ENCODE data around the gene HSPA9.

HSPA9 gene

GRCh38 chr5:138595180-138595795, 20.1 kb upstream of the HSPA9 start:
- no peak for DNase-seq

DNA sequence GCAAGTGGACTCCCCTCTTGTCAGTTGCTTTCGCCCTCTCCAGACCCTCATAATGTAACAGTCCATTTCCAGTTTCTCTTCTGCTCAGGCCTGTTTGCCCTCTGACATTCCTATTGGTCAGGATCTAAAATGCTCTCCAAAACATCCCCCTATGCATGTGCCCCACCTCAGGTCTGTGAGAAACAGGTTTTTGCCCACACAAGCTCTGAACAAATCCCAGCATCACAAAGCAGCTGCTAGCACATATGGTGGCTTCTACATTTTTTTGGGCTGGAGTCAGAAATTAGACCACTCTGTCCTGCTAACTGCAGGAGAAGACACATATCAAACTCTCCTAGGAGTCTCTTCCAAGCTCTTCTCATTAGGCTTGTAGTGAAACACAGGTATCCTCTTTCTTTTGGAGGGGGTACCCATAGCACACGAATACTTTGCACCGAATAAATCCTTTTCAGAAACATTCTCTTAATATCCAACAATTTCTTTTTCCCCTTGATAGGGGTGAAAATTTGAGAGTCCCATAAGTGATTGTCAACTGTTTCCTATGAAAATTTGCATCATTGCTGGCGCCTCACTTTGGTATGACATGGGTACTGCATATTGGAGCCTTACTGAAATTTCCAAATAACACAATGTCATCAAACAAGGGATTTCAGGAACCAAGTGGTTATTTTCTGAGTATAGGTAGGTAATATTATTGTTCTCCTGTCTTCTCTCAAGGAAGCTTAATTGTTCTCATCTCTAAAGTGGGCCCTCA, 19.3 kb upstream of the HSPA9 start:
- no peak for DNase-seq

DNA sequence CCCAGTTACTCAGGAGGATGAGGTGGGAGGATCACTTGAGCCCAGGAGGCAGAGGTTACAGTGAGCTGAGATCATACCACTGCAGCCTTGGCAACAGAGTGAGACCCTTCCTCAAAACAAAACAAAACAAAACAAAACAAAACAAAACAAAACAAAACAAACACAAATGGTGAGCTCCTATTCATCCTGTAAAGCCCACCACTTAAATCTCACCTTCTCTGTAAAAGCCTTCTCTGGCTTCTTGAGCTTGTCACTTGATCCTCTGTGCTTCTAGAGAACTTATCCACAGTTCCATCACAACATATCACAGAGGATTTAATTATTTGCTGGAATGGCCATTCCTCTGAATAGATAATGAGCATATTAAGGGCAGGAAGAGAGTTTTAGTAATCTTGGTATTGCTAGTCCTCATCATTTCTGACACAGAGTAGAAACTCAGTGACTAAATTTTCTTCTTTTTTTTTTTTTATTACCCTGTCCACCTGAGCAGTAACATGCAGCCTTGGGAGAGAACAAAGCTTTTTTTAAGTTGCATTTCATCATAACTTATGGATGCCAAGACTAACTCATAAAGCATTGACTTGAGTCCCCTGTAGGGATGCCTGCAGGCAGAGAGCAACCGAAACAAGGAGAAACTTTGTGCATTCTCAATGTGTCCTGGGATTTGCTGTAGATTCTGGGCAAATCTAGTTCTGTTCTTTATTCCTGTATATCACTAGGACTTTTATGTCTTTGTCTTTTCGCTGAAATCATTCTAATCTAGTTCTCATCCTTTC, 13.0 kb upstream of the HSPA9 start:
- no peak for DNase-seq

DNA sequence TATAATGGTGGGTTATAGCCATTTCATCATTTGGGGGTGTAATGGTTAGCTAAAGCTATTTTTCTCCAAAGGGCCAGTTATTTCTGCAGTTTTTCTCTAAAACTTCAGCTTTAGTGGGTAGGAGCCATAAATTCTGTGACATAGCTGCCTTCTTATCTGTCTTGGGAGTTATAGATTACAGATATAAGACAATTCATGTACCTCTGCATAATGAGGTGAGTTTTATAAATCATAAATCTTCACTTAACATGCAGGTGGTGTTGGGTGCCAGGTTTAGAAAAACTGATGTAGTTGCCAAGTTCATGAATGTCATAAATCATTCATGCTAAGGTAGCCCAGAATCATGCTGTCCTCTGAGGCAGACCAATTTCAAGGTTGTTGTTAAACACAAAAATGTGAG, 10.0 kb upstream of the HSPA9 start:
- DNase-seq: no peak

DNA sequence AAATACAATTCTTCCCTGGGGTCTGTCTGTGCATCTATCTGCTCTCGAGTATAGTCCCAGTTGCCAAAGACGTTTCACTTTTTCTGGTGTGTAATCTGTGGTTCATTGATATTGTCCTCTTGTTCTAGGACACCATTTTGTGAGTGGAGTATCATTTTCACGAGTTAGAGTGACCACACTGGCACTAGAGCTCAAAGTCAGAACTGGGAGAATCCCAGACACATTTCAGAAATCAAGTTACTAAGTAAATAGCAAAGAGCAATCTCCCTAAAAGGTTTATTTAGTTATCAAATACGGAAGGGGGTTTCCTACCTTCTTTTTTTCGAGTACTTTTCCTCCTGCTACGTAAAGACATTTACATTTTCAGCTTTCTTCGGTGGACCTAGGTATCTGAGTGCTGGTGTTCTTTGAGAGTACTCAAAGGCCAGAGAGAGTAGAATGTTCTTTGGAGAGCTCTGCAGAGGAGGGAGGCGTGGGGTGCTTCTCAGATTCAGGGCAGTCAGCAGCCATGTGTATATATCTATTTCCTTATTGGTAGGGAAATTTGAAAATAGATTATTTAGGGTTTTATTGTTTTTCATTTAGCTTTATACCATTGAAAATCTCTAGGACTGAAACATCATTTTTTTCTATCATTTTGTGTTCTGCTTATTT, 8.9 kb upstream of the HSPA9 start:
- no peak for DNase-seq

- no peak for DNase-seq
Measured at GRCh38 chr5:138582959-138583358, 7.8 kb upstream of the HSPA9 start.

DNA sequence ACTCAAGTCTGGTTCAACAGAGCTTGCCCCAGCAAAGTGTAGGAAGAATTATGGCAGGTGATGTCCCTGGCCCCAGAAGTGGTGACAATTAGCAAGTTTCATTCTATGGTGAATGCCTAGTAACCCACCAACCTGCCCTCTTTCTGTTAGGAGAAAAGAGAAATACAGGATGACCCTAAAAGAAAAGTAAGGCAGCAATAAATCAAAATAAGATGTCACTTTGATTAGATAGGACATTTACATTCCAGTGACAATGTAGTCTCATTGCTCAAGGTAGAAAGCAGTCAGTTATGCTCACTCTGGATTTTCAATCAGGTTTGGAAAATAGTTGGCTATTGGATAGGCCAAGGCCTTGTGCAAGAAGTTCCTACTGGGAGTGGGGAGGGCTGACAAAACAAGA, 5.6 kb upstream of the HSPA9 start:
- no peak for DNase-seq

DNA sequence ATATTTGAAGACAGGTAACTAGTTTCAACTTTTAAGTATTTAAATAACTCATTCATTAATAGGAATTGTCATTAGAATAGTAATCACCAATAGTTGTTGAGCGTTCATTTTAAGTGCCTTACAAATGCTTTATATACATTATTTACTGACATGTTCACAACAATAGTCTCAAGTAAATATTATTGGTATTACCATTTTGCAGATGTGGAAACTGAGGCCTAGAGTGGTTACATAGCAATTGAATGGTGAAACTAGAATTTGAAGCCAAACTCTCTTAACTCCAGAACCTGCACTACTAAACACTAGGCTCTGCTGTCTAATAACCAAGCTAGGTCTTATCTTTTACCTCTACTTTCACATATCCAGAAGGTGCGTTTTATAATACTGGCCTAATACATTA, 4.8 kb upstream of the HSPA9 start:
- no peak for DNase-seq

DNA sequence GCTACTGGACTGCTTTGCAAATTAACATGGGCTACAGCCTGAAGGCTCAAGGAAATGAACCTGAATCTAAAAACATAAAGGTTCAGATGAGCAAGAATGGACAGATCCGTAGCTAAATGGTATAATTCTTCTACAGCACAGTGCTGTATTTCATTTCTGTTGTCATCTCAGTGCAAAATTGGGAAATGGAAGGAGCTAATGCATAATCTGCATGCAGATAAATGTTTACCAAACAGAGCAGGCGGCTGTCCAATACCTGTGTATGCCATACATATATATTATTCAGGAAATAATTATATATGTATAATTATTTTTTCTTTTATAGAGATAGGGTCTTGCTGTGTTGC, 4.3 kb upstream of the HSPA9 start:
- DNase-seq: no peak

GRCh38 chr5:138577452-138577851, 2.3 kb upstream of the HSPA9 start:
- DNase-seq: no peak

- no peak for DNase-seq
Measured at GRCh38 chr5:138574744-138575193, 432 bp downstream of the HSPA9 start.

GRCh38 chr5:138573949-138574670, 1.1 kb downstream of the HSPA9 start:
- DNase-seq: no peak

- DNase-seq: no peak
Measured at GRCh38 chr5:138573223-138573622, 2.0 kb downstream of the HSPA9 start.

DNA sequence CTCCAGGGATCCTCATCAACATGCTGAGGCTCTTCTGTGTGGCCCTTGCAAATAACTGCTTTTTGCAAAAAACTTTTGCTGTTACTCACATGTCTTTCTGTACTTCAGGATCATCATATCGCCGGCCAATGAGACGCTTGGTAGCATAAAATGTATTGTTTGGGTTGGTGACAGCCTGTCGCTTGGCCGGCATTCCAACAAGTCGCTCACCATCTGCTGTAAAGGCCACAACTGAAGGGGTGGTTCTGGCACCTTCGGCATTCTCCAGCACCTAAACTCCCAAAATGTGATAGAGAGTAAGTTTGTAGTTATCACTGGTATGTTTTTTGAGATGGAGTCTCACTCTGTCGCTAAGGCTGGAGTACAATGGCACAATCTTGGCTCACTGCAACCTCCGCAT, 4.3 kb downstream of the HSPA9 start:
- DNase-seq: no peak

GRCh38 chr5:138569782-138570181, 5.4 kb downstream of the HSPA9 start:
- no peak for DNase-seq

DNA sequence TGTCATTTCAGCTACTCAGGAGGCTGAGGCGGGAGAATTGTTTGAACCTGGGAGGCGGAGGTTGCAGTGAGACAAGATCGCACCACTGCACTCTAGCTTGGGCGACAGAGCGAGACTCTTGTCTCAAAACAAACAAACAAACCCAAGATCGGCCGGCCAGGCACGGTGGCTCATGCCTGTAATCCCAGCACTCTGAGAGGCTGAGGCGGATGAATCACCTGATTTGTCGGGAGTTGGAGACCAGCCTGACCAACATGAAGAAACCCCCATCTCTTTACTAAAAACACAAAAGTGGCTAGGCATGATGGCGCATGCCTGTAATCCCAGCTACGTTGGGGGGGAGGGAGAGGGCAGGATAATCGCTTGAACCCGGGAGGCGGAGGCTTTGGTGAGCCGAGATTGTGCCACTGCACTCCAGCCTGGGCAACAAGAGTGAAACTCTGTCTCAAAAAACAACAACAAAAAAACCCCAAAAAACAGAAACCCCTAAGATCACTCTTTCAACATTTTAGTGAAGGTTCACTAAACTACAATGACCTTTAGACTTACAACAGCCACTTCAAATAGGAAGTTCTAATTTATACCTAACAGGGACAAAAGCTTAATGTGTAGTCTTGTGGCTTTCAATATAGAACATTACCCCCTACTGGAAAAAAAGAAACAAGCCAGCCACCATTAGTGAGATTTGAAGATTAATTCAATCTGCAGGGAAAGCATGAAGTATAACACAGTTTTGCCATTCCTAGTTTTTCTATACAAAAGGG, 7.0 kb downstream of the HSPA9 start:
- DNase-seq: no peak

DNA sequence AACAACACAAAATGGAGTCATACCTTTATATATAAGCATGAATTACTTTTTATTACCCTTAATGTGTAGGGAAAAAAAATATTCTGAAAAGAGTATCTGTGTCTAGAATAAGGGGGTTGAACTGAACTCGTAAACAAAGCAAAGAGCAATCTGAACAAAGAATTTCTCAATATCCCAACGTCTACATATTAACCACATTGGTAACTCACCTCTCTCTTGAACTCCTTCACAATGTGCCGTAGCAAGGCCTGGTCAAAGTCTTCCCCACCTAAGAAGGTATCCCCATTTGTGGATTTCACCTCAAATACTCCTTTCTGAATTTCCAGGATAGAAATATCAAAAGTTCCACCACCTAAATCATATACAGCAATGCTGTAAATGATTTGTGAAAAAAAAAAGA, 8.4 kb downstream of the HSPA9 start:
- no peak for DNase-seq

DNA sequence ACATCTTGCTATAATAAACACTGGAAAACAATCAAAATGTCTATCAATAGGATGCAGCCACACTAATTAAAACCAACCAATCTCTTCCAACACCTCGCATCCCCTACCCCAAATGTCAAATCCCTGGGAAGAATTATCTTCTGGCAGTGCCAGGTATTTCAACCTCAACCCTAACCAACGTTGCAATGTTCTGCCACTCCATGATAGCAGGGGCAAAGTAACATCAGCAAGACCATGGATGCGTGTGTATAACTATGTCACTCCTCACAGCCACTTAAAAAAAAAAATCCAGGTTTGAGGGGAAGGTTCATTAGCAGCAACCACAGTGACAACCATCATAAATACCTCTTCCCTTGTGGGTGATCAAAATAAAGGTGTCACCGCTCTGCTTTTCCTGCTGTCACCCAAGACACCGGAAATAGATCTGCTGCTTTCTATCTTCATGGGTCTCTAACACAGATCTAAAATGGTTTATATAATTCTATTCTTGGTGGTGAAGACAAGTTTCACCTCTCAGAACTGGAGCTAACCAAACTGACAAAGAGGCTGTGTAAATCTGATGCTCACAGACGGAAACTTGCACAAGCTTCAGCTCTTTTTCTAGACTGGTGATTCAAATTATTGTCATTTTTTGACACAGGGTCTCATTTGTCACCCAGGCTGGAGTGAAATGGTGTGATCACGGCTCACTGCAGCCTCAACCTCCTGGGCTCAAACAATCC, 9.9 kb downstream of the HSPA9 start:
- no peak for DNase-seq

DNA sequence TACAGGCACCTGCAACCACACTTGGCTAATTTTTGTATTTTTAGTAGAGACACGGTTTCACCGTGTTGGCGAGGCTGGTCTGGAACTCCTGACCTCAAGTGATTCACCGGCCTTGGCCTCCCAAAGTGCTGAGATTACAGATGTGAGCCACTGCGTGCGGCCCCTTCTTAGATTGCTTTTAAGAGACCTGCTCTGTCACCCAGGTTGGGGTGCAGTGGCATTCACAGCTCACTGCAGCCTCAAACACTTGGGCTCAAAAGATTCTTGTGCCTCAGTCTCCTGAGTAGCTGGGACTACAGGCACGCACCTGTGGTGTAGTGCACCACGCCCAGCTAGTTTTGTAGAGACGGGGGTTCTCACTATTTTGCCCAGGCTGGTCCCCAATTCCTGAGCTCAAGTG, 11.0 kb downstream of the HSPA9 start:
- DNase-seq: no peak

GRCh38 chr5:138563340-138564118, 11.7 kb downstream of the HSPA9 start:
- DNase-seq: no peak

GRCh38 chr5:138560971-138561370, 14.2 kb downstream of the HSPA9 start:
- DNase-seq: no peak
